NCI-H1092 treated with DMSO at 0.1 percent for 48 hours (cell line): Measurements from ENCODE around the gene FAXC.
A peak's percentile ranks its signal among the peaks of the same experiment; 100 is the strongest.
"Not testable (repeated sequence)": the region's sequence is repeated elsewhere in the genome, so short reads cannot be mapped to it uniquely, and the experiment has no call there.

Experiments
- DNase-seq: peaks from one replicate; lab custom pipeline; 2025; lab: John Stamatoyannopoulos, UW

Gene FAXC

DNA sequence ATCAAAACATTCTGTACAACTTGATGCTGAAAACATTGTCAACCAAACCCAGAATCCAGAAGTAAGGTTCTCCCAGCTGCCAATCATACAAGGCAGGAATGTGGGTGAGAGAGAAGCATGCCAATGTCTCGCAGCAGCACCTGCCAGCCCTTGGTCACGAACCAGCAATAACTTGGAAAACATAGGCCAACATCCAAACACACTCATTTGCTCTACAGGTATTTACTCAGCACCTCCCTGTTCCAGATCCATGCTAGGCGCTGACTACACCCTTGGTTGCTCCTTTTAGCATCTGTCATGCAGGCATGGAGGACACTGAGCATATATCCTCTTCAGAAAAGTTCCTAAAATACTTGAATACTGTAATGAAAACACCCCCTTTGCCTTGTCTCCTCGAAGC lies 63.6 kb downstream of the FAXC start:
- no peak for DNase-seq

DNA sequence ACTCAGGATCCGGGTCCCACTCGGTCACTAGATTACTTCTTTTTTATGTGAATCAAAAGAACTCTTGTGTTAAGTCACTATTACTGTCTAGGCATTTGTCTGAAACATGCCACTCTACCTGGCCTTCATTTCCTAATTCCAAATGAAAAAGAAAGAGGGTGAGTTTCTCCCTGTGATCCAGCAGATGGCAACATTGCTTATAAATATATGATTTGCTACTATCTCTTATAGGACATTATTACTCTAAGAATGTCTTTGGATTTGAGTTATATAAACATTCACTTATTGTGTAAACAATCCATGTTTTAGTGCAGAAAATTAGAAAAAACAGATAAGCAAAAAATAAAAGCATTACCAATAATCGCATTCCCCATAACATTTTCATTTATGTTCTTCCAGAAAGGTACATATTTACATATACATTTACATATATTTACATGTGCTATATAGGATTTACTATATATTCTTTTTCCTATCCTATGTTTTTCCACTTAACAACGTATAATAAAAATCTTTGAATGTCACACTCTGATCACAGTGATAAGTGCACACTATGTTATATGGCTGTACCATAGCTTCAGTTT lies 66.9 kb downstream of the FAXC start:
- DNase-seq, result peak; percentile 2

DNA sequence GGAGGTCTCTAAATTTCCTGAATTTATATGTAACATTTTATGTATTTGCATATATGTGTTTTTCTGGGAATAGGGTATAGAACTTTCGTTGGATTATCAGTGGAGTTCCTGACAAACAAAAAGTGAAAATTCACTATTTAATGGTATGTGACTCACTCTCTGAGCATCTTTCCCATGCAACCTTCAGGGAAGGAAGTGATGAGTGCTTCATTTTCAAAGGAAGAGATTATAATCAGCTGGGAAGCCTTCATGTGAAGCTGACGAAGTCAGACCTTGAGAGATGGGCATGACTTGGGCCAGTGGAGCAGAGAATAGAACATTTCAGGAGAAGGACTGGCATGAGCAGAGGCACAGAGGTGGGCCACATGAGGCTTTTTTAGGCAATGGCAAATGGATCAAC lies 72.7 kb downstream of the FAXC start:
- DNase-seq, result no peak

DNA sequence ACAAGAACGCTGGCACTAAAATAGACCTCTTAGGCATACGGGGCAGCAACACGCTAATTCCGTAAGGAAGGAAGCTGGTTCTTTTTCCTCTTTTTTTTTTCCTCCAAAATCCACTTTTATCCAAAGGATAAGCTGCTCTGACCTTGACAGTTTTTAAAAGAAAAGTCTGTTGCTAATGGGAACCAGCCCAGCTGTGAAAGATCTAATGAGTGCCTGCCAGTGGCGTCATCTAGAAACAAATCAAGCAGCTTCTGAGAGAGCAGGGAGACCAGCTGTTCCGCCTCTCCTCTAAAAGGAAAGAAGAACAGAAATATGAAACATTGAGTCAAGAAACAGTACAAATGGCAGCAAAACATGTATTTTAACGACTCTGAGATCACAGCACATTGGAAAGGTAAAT lies 78.6 kb downstream of the FAXC start:
- no peak for DNase-seq

DNA sequence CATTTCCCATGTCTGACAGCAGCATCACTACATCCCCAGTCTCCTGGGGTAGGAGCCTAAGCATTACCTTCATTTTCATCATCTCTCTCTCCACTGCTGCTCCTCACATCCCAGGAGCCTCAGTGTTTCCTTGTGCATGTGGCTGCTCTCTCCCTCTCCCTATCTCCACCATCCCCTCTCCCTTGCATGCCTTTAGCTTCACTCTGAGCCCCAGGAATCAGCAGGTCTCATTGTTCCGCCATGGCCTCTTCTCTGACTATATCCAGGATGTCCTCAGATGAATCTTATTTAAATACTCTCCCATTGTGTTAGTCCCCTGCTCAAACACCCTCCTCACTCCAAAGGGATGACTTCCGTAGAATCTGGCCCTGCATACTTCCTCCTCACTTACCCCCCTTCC lies 79.4 kb downstream of the FAXC start:
- DNase-seq, result no peak

DNA sequence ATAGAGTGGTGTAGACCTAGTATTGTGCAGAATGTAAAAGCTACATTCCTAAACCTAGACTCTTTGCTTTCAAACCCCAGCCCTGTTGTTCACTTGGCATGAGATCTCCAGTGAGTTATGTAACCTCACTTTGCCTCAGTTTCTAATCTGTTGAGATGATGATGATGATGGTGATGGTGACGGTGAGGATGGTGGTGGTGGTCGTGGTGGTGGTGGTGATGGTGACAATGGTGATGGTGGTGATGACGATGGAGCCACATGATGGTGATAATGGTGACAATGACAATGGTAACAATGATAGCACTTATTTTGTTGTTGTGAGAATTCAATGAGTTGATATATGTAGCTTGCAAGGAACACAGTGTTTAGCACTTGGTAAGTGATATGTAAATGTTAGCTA lies 80.3 kb downstream of the FAXC start:
- no peak for DNase-seq

DNA sequence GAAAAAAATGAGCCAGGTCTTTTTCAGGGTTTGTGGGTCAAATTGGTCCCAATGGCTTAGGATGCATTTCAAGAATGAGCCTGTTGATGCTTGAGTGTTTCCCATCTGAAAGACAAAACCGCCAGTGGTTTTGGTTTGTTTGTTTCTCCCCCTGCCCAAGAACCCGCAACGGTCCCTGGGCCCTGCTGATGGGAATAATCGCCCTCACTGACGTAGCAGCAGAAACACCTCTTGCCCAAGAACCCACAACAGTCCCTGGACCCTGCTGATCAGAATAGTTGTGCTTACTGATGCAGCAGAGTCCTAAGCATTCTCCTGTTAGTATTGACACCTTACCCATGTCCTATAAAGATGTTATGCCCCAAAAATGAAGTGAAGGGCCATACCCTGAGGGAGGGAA lies 82.5 kb downstream of the FAXC start:
- not testable (repeated sequence) for DNase-seq

DNA sequence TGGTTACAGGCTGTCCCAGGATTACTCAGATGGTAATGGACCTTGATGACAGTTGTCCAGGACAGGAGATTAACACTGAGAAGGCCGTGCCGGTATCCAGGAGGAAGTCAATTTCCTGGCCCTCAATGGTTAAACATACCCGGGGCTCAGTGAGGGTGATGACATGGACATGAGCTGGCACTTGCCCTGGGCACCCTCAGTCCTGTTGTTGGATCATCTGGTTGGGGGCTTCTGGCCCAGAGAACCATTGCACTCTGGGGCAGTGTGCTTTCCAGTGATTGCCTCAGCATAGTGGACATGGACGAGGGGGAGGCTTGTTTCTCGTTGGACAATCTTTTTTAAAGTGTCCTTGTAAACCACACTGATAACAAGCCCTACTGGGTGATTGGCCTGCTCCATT lies 84.0 kb downstream of the FAXC start:
- not testable (repeated sequence) for DNase-seq

DNA sequence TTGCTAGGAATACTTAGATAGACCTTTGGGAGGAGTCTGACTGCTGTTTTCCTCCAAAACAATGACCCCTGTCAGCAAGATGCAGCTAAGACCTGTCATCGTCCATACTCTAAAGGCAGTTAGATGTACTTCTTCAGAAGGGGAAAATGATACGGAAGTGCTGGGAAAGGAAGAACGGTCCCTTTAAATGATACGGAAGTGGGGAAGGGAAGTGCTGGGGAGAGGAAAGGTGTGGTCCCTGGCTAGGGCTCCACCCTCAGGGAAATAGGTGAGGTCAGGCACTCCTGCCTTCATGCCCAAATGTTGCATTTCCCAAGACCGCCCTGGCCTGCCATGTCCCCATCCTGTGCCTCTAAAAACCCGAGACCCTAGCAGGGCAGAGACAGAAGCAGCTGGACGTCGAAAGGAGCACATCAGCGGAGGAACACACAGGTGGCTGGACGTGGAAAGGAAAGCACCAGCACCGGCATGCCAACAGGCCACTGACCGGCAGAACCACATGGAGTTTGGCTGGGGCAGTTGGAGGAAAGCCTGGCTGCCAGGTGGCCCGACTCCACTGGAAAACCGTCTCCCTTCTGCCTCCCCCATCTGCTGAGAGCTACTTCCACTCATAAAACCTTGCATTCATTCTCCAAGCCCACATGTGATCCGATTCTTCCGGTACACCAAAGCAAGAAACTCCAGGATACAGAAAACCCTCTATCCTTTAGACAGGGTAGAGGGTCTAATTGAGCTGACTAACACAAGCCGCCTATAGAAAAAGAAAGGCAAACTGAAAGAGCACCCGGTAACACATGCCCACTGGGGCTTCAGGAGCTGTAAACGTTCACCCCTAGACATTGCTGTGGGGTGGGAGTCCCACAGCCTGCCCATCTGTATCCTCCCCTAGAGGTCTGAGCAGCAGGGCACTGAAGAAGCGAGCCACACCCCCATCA lies 94.6 kb downstream of the FAXC start:
- DNase-seq, result no peak

DNA sequence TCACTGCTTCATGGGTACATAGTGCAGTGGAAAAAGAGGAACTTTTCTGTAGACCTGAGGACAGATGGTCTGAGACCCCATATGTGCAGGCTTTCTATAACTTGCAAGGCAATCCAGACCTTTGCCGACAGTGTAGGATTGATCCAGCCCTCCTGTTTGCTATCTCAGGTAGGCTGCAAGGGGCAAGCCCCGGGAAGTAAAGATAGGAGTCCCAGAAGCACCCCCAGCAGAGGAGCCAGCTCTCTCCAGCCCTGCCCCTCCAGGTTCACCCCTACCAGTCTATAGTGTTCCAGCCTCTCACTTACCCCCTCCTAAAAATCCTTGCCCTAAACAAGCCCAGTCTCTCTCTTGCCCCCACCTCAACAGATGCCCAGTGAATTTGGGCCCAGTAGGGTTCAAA lies 96.2 kb downstream of the FAXC start:
- DNase-seq, result no peak

DNA sequence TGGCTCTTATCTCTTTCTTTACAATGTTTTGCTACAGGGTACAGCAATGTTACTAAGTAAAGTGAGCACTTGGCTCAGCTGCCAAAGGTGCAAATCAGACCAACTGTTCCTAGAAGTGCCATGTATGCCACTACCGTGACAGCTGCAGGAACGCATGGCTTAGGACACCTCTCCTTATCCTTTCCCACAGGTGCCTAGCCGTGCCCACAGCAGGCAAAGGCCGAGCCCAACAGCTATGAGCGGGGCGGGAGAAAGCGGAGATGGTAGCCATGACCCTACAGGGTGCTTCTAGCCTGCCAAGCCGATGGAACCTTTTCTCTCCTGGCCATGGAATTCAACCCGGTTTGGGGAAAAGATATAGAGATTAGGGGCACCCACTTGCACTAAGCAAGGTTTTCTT lies 97.1 kb downstream of the FAXC start:
- no peak for DNase-seq

DNA sequence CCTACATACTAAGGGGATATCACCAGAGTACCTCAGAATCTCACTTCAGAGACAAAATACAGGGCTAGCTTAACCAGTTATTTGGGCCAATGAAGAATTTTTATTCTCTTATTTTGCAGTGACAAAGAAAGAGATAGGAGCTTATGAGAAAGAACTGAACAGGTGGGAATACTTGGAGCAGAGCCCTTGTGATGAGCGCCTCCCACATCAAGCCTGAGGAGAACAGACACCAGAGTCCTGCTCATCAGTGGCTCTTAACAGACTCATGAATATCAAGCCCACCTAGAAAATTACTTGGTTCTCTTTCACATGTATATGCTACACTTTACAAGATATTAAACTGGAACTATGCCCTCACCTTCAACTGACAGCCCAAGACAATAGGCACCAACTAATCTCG lies 99.0 kb downstream of the FAXC start:
- DNase-seq, result no peak

DNA sequence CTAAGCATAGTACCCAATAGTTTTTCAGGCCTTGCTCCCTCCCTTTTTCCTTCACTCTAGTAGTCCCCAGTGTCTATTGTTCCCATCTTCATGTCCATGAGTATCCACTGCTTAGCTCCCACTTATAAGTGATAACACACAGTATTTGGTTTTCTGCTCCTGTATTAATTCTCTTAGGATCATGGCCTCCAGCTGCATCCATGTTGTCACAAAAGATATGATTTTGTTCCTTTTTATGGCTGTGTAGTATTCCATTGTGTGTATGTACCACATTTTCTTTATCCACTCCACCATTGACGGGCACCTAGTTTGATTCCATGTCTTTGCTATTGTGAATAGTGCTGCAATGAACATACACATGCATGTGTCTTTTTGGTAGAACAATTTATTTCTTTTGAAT lies 102.9 kb downstream of the FAXC start:
- no peak for DNase-seq

DNA sequence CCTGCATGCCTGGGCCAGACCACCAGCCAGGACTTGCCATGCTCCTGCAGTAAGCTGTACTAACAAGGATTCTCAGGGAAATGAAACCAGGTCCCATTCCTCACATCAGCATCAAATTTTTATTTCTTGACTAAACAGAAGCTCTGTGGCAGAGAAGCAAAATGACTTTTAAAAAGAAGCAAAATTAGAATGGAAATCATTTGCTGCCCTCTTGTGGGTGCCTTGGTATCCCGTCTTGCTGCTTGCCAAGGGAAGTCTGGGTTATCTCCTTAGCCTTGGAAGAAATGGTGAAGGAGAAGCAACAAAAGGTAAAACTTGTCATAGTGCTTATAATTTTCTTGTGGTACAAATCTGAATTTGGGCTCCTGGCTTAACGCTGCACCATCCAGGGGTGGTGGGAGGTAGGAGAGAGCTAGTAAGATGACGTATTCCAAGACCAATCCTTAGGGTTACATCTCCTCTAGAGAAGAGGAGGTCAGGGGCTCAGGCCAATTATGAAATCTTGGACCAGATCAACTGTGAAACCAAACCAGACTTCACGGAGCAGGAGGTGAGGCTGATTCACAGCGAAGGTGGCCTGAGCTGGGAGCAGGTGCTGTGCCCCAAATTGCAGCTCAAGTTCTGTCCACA lies 107.5 kb downstream of the FAXC start:
- peak; percentile 5 for DNase-seq

DNA sequence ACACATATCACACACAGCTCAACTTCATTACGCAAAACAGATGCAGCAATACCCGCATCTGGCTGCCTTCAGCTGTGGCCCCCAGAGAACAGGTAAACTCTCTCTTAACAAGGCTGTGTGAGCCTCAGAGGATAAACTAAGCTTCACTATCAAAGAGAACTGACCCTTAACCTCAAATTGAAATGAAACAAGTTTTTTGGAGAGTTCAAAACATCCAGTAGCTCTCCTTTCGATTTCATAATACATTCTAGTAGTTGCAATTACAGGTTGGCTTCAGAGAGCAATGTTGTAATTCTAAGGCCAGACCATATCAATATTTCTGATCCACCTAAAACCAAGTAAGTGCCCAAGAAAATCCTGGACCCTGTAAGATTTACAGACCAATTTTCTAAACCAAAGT lies 113.5 kb downstream of the FAXC start:
- DNase-seq, result no peak

DNA sequence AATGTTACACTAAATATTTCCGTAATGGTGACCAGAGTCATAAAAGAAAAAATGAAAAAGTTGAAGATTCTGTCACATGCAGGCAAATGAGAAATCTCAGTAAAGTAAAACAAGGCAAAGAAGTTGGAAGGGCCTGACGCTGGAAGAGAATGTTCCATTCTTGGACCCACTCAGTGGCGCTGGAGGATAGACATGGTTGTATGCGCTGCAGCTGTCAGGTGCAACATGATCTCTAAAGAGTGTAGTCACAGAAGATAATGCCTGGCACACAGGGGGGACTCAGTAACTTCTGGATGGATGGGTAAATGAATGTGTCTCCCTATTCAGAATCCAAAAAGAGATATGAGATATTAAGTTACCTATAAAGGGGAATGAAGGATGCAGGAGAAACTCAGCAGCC lies 116.3 kb downstream of the FAXC start:
- no peak for DNase-seq

DNA sequence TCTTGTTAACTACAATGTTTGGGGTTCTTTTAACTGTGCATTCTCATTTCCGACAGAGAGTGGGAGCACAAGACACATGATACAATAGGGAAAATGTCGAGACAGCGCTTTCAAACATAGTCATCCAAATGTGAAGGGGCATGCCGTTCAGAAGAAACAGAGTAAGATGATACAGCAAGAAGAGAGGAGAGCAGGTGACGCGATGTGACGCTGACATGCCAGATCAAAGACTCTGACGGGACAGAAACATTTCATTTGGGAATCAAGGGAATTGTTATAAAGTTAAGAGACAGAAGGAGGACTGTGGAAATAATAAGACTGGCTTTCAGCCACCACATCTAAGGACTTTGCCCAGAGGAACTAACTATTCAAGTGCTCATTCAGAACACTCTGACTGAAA lies 117.4 kb downstream of the FAXC start:
- no peak for DNase-seq

DNA sequence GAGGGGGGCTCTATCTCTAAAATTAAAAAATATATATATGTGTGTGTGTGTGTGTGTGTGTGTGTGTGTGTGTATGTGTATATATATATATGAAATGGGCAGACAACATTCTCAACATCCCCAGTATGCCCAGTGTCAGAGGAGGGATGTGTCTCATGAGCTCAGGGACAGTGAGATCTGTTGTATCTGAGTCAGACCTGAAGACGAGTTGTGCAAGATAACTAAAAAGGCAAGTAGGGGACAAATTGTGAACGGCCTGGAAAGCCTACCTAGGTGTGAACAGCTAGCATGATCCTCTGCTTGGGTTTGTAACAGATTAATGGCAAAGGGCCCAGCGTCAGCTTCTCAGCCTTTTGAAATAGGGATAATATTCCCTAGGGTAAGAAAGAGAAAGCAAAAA lies 124.3 kb downstream of the FAXC start:
- no peak for DNase-seq
